ENCODE data around the gene DSG4. TPM values are rescaled to one million over a fixed set of nuclear protein-coding genes. Genes with fewer than 3 reads are reported as not detected.

Gene DSG4
- total RNA-seq, 1 experiment from 2014 or later = 0.07 TPM

GRCh38 chr18:31454066-31454708 lies 77.6 kb downstream of the DSG4 start:
- no TSS peak for BruUV-seq (replicated peaks)
- peak; percentile 99 for ATAC-seq
- H3K4me1 ChIP-seq (ENCODE audit: control insufficient read depth in 1 of 2, insufficient read depth in 2 of 2, low read length in 2 of 2) = peaks cover 12 to 25% of the 10 kb centered on the region in 2 experiments
- no peaks in the 10 kb centered on the region for H3K36me3 ChIP-seq (ENCODE audit: control insufficient read depth in 1 of 2, insufficient read depth in 2 of 2, low read length in 2 of 2)
- no peaks in the 10 kb centered on the region for H3K27me3 ChIP-seq (ENCODE audit: insufficient read depth, low read length)
- H3K4me3 ChIP-seq (replicated peaks in 1 of 2; ENCODE audit: low read depth in 1 of 2, low read length in 2 of 2) = peak overlapping the region in 1 of 2 experiments; percentile 31; a peak in 2 of 4 replicates
- peak overlapping the region; percentile 74 for H3K4me2 ChIP-seq (ENCODE audit: low read length)
- H3K27ac ChIP-seq (ENCODE audit: low read depth, low read length) = peak overlapping the region; percentile 66; the same call in 1 of the 2 replicates
- CTCF ChIA-PET = interaction anchor here (0.8 kb wide), 1 partner anchor 110 kb away, joined by 3 read pairs; no protein-coding TSS in a partner anchor
- no peaks in the 10 kb centered on the region for H3K9me3 ChIP-seq (ENCODE audit: control insufficient read depth in 1 of 2, insufficient read depth in 1 of 2, low read depth in 1 of 2, low read length in 2 of 2)
- H3K79me2 ChIP-seq (ENCODE audit: insufficient read depth, low read length) = no peaks in the 10 kb centered on the region
- no peaks in the 10 kb centered on the region for H3K9me2 ChIP-seq (ENCODE audit: insufficient read depth)
- POLR2A ChIA-PET = no interaction called here
- H4K20me1 ChIP-seq (ENCODE audit: insufficient read depth) = no peaks in the 10 kb centered on the region
- DNase-seq (ENCODE audit: low read depth, low spot score) = peak; percentile 79
- intact Hi-C loops (cut with micrococcal nuclease) = no loop called here
- H2AFZ ChIP-seq (ENCODE audit: low read depth, low read length, poor library complexity, severe bottlenecking) = peak overlapping the region; percentile 79
- RAD21 ChIA-PET (ENCODE audit: low non-redundant PET in 1 of 2, low total read pairs in 2 of 2, uncharacterized antibody in 2 of 2, unreplicated experiment in 2 of 2) = no interaction called here
- peak; percentile 71 for TF ChIP-seq SP1 (IDR thresholded peaks at IDR 0.05; ENCODE audit: low read depth)
- TF ChIP-seq SRF (IDR thresholded peaks at IDR 0.05; ENCODE audit: low read depth) = peak; percentile 31; the same call in 1 of the 2 replicates
- TF ChIP-seq POLR2AphosphoS5 (IDR thresholded peaks at IDR 0.05; ENCODE audit: low read depth, low read length) = 0 out of 2 replicates have a peak, but pooled peaks have one; percentile 27
- no peak for TF ChIP-seq REST (IDR thresholded peaks at IDR 0.05; ENCODE audit: low read depth)
- TF ChIP-seq EZH2phosphoT487 (IDR thresholded peaks at IDR 0.05; ENCODE audit: borderline replicate concordance) = no peak
- TF ChIP-seq CEBPB (IDR thresholded peaks at IDR 0.05; ENCODE audit: low read depth) = peak; percentile 46; the same call in 1 of the 2 replicates
- no peak for TF ChIP-seq EGR1 (IDR thresholded peaks at IDR 0.05; ENCODE audit: low read depth)
- peak; percentile 86 for TF ChIP-seq JUND (IDR thresholded peaks at IDR 0.05)
- TF ChIP-seq SIN3A (IDR thresholded peaks at IDR 0.05; ENCODE audit: low read depth) = no peak
- peak; percentile 15; the same call in 1 of the 2 replicates for TF ChIP-seq CBX3 (IDR thresholded peaks at IDR 0.05; ENCODE audit: low read depth)
- TF ChIP-seq MAX (IDR thresholded peaks at IDR 0.05) = no peak
- no peak for TF ChIP-seq CTCF (IDR thresholded peaks at IDR 0.05 in 2 of 3, conservative IDR thresholded peaks at IDR 0.05 in 1 of 3; ENCODE audit: borderline replicate concordance in 1 of 3, insufficient read depth in 1 of 3, low read depth in 2 of 3, low read length in 2 of 3)
- TF ChIP-seq FOSL1 (IDR thresholded peaks at IDR 0.05; ENCODE audit: low read depth) = peak; percentile 86
- peak overlapping the region; percentile 34; the same call in 1 of the 2 replicates for H3K9ac ChIP-seq (ENCODE audit: low read length)
